Esophagus mucosa (tissue), 1 donor: ENCODE results near the gene GUCA2B. TPM values are rescaled to one million over a fixed set of nuclear protein-coding genes. Genes with fewer than 3 reads are reported as not detected.

ENCODE experiments used
- ATAC-seq: fragments of 200-7000 bp; cut with Tn5 transposase; one replicate; pipeline ENCODE4 v1.9.1; 2020
- total RNA-seq: library from RNA; stranded (reverse); gene quantifications from one replicate; pipeline ENCODE4 v1.2.4, GENCODE V29; 2023
- donor health status: DM: yes; HTN: yes; CAD: no.

GUCA2B gene
- total RNA-seq, 1 donor from 2014 or later, result not detected

DNA sequence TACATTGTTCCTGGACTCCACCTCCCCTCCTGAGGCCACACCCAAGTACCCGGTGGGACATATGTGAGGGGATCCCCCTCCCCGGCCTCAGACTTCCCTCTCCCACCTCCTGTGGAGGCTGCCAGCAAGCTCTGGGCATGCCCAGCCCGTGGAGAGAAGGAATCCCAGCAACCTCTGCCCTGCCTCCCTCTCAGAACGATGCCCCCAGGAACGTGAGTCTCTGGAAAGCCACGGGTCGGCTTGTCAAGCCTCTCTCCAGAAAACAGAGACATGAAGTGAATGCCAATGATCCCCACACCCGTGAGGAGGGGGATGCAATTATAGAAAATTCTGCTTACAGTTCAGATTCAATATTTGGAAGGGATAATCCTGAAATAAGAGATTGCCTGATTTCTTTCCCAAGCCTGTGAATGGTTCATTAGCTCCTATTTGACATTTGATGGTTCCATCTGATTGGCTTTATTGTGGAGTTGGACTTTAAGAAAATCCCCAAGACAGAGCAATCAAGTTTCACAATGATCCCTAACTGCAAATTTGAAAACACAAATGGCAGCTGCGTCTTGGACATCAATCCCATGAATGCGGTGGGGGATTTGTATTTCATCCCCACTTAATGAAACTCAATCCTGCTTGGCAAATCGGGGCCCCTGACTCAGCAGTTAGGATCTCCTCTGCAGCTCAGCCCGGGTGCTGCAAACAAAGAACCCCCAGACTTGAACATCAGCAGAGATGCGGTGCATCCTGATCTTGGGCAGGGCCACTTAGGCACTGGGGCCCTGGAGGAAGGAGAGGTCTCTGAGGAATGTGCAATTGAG is 9.1 kb upstream of the GUCA2B start:
- ATAC-seq, result no peak

DNA sequence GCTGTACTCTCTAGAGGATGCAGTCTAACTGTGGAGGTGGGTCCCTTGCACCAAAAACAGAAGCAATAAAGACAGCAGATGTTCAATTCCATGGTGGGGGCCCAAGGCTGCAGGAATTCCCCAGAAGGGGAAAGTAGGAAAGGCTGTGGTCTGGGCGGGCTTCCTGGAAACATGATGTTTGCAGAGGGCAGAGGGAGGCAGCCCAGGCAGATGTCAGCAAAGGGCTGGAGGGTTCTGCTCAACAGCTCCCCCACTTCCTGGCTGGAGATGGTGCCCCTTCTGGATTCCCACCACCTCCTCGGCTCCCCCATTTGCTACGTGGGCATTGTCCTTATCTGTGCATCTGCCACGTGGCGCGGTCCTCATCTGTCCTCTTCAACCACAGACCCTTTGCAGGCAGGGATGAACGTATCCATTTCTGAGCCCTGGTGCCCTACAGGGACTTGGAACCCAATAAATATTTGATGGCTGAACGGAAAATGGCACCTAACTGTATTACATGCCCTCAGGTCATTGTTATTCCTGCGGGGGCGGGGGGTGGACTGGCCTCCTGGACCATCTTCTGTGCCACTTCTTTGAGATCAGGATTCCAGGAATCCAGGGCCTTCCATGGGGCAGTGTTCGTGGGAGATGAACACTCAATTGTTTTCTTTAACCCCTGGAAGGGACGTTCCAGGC is 8.4 kb upstream of the GUCA2B start:
- no peak for ATAC-seq

DNA sequence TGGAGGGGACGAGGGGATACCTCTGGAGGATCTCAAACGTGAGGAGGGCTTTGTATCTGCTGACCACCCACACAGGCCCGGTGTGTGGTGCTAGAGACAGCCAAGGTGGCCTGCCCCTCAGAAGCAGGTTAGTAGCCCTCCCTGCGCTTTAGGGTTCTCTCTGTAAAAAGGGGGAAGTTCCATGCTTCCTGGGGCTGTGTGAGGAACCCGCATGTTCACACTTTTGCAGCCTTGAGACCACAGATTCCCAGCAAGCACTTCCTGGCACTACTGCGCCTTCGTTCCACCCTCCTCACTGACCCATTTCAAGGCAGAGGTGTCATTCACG is 7.9 kb upstream of the GUCA2B start:
- no peak for ATAC-seq

DNA sequence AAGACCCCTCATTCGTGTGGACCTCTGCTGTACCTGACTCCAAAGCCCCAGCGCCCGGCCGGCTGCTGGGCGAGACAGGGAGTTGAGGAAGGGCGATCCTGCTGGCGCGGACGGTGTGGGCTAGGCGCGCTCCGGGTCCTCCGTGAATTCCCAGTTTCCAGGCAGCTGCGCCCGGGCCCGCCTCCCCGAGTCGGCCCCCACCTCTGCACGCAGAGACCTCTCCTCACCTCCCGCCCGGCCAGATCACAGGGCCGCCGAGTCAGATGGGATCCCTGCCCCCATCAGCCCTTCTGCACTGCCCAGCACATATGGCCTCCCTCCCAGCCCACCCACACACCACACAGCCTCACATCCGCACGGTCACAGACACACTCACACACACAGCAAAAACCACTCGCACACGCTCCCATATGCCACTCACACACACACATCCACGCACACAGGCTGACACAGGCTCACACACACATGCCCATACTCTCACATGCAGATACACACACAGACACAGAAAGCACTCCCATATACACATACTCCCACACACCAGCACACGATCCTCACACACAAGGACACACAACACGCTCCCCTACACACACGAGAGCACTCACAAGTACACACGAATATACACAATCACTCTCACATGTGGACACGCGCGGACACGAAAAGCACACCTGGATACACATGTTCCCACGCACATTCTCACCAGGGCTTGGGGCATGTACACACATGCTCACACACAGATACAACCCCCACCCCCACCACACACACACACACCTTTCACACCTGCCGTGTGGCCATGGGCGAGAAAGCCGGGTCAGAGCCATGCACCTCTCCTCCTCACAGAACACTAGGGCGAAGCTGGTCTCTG is 7.2 kb upstream of the GUCA2B start:
- no peak for ATAC-seq

DNA sequence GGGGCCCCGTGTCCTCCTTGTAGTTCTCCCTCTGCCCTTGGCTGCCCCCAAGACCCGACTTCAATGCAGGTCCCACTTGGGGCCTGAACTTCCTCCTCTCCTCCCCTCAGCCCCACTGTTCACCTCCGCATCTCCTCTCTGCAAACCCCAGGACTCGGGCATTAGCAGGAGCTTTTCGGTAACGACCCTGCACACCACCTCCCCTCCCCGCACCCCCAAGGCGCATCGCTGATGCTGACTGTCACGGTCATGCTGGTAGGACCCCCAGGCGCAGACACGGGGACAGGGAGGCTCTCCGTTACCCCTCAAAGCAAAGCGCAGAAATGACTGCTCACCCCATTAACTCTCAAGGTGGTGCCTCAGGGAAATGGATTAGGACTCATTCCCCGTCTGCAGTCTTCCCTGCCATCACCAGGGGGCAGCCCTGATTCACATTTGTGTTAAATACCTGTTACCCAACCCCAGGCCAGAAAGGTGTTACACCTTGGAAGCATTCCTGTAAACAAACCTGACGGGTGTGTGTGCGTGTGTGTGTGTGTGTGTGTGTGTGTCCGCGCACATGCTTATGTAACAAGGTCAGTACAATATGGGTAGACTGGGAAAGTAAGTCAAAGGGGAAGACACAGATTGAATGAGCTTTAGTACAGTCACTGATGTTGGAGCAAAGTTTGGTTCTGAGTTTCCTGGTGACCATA is 6.4 kb upstream of the GUCA2B start:
- peak; percentile 95 for ATAC-seq

DNA sequence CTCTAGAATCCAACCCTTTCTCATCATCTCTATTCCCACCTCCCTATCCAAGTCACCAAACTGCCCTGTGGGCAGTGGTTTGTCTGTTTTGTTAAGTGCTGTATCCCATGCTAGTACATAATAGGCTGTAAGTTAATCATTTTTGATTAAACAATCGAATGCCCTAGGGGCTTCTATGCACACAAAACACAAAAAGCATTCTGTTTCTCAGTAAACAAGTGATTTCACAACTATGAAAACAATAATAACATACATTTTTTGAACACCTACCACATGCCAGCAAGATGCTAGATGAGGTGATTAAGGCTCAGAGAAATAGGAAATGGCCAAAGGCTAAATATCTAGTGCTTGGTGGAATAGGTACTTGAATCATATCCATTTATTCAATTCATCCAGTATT is 5.0 kb upstream of the GUCA2B start:
- ATAC-seq, result no peak

DNA sequence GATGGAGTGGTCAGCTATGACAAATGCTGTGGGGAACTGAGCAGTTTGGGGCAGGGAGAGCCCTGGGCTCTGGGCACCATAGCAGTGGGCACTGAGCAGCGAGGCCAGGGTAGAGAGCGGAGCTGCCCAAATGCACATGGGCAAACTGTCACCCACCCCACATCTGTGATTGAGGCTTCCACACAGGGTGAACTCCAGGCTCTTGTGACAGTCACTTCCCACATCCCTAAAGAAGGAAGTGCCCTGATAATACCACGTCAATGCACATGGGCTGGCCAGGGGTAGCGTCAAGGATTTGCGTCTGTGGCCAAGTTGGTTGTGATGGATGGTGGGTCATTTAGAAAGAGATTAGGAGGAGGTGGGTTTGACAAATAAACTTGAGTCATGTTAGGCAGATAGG is 2.6 kb upstream of the GUCA2B start:
- no peak for ATAC-seq

DNA sequence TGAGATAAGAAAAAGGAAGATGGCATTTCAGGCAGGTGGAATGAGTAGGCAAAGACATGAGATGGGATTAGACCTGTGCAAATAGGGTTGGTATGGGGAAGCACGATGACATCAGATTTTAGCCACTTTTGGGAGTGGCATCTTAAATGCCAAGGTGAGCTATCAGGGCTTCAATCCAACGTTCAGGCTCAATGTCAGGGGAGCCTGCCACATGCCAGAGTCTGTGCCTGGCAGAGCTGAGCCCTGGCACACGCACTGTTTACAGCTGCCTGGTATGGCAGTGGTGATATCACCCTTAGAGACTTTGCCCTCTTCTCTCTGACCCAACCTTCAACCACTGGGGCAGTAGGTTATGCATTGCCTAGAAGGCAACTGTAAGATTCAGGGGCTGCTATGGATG is 1.1 kb upstream of the GUCA2B start:
- ATAC-seq, result peak; percentile 75

DNA sequence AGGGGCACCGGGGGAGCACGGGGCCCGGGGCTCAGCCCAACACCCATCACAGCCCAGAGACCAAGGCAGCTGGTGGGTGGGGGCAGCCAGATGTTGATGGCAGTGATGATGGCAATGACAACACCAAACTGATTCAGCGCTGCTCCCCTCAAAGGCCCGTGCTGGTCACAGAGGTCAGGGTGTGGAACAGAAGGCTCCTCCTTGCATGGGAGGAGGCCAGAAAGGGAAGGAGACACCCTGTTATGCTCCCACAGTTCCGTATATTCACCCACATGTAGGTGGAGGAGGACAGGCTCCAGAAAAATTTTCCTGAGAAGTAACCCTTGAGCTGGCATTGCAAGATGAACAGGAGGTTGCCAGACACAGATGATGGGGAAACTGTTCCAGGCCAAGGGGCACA is 414 bp downstream of the GUCA2B start:
- ATAC-seq, result no peak

DNA sequence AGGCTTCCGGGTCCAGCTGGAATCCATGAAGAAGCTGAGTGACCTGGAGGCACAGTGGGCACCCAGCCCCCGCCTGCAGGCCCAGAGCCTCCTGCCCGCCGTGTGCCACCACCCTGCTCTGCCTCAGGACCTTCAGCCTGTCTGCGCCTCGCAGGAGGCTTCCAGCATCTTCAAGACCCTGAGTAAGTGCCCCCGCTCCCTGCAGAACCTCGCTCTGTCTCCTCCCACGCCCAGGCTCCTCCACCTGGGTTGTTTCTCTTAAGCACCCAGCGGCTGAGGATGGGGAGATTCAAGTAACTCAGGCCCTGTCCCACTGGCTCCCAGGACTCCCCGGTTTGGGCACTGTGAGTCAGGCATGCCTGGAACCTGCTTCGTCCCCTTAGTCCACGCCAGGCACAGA is 1.5 kb downstream of the GUCA2B start:
- no peak for ATAC-seq

DNA sequence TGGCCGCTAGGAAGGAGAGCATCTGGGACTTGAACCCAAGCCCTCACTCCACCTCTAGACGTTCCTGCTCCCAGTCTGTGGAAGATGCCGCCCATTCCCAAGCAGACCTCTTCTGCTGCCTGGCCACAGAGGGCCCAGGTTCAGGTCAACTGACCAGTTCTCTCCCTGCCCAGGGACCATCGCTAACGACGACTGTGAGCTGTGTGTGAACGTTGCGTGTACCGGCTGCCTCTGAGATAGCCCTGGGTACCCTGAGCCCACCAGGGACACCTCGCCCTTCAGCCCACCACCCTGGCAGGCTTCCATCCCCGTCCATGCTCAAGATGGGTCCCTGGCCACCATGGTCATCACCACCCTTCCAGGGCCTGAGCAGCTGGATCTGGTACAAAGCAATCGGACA is 2.2 kb downstream of the GUCA2B start:
- no peak for ATAC-seq

DNA sequence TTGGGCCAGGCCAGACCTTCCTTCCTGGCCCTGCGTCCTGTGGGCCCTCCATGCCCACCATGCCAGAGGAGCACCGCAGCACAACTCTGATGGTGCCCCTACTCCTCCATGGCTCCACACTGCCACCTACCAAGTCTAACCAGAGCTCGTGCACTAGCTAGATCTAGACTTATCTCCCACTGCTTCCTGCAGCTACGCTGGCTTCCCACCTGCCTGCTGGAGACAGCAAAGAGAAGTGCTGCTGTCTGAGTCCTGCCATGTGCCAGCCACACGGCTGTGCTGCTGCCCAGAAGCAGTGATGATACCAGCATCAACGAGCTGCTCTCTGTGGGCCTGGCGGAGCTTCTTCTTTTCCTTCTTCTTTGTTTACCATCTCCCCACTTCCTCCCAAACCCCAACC is 4.5 kb downstream of the GUCA2B start:
- no peak for ATAC-seq

DNA sequence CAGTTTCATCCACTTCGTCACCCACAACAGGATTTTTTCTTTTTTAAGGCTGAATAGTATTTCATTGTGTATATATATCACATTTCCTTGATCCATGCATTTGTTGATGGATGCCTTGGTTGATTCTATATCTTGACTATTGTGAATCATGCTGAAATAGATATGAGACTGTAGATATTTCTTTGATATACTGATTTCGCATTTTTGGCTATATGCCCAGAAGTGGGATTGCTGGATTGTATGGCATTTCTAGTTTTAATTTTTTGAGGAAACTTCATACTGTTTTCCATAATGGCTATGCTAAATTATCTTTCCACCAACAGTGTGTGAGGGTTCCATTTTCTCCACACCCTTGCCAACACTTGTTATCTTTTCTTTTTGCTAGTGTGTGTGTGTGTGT is 5.0 kb downstream of the GUCA2B start:
- ATAC-seq, result no peak

DNA sequence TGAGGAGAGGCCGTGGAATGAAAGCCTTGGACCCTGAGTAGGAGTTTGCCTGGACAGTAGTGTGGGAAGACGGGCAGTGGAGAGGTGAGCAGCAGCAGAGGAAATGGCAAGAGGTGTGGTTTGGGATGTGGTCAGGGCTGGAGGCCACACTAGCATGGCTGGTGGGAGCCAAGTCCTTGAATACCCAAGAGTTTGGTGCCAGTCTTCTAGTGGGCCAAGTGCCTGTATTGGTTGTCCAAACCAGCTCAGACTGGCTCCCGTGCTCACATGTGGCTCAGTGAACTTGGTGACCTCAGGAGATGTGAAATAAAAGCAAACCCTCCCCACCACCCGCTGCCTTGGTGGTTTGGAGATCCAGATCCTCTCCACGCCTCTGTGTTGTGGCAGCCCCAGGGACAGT is 9.0 kb downstream of the GUCA2B start:
- no peak for ATAC-seq

DNA sequence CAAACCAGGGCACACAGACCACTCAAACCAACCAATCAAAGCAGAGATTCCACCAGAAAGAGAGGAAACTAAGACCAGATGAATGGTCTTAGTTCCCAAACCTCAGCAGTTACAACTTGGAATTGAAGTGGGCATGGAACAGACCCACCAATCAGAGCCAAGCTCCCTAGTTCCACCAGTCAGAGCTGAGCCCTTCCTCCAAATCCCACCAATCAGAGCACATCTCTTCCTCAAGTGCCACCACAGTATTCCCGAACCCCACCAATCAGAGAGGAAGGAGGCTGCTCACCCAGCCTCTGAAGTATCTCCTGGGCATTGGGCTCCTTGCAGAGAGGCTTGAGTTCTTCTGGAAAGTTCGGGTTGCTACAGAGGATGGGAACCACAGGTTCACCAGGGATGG is 9.9 kb downstream of the GUCA2B start:
- ATAC-seq, result no peak

DNA sequence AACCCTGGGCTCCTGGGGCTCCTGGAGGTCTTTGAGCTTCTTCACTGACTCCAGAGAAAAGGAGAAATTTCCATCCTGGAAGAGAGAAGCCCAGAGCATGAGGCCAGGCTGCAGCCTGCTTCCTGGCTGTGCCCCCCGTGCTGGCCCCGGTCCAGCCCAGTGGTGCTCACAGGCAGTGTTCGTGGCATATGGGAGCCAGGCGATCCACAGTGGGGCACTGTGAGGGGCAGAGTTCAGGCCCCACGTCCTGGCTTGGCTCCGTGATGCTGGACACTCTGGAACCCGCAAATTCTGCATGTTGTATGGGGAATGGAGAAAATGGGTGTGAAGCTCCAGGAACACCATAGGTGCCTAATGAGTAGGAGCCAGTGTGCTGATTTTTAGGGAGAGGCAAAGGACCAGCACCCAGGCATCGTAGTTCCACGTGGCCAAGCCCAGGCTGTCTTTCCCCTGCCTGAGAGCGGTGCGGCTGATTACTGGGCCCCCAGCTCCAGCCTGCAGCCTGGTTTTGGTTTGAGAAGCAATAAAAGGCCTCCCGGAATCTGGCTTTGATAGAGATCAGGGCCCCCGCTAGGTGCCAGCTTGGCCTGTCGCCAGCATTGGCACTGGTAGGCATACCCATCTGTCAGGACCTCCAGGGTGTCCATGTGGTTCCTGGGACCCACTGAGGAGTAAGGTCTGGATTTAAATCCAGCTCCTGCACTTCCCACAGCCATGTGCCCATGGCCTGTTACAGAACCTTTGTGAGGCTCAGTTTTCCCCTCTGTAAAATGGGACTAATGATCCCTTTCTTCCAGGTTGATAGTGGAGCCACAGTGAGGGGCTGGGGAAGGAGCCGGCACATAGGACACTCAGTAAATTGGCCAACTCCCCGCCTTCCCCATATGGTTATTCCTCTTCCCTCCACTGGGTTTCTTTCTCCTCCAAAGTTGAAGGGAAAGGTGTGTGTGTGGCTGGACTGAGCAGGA is 10.6 kb downstream of the GUCA2B start:
- no peak for ATAC-seq

DNA sequence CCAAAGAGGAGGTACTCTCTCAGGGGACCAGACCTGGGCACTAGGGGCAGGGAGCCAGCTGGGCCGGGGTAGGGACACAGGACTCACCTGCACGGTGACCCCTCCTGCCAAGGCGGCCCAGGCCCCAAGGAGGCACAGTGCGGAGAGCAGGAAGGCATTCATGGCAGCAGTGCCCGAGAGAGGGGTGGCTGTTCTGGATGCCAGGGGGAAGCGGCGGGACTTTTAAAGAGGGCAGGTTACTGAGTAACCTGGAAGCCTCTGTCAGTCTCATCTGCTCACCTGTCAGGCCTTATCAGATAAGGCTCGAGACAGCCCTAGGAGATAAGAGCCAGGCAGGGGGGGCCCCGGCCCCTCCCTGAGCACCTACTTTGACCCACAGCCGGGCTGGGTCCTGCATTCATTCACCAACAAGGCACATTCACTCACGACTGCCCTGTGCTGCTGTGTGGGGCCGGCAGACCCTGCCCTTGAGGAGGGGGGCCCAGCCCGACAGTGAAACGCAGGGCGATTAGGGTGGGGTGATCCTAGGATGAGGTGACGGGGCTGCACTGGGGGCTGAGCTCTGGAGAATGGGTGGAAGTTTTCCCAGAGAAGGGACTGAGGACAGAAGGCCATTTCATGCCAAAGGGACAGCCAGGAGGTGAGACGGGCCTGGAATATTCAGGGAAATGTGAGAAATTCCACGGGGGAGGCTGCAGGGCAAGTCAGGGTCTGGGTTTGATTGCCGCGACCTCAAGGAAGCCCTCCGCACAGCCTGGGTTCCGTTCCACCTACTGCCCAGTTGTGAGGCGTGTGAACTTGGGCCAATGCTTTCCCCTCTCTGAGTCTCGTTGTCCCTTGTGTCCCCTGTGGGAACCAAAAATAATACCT is 11.6 kb downstream of the GUCA2B start, which contains the start of gene GUCA2A:
GUCA2A (minus strand) TSS at position 195 of the 870 bp plus-strand sequence; CDS start at position 162, 33 bp downstream.
- no peak for ATAC-seq

DNA sequence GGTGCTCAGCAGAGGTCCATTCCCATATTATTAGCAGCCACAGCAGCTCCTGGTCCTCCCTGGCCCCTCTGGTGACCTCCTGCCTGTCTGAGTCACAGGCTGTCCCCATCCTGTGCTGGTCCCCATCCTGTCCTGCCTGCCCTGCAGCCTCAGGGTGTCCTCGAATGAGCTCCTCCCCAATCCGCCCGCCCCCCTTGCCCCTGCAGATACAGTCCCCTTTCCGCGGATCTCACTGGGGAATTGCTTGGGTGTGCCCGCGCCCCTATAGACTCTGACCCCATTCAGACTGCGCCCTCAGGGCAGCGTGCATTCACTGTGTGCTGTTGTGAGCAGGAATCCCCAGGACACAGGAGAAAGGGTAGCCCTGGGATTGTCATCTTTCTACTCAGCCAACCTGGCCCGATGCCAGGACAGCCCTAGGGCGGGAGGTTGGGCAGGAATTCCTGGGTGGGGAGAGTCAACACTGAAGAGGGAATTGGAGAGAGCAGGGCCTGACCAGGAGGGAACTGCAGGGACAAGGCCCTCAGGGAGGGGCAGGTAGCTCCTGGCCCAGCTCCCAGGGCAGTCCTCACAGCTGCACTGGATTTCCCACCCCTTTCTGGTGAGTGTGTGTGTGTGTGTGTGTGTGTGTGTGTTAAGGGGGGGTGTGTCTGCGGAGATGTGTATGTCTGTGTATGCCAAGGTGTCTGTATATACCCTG is 12.5 kb downstream of the GUCA2B start:
- peak; percentile 86 for ATAC-seq

DNA sequence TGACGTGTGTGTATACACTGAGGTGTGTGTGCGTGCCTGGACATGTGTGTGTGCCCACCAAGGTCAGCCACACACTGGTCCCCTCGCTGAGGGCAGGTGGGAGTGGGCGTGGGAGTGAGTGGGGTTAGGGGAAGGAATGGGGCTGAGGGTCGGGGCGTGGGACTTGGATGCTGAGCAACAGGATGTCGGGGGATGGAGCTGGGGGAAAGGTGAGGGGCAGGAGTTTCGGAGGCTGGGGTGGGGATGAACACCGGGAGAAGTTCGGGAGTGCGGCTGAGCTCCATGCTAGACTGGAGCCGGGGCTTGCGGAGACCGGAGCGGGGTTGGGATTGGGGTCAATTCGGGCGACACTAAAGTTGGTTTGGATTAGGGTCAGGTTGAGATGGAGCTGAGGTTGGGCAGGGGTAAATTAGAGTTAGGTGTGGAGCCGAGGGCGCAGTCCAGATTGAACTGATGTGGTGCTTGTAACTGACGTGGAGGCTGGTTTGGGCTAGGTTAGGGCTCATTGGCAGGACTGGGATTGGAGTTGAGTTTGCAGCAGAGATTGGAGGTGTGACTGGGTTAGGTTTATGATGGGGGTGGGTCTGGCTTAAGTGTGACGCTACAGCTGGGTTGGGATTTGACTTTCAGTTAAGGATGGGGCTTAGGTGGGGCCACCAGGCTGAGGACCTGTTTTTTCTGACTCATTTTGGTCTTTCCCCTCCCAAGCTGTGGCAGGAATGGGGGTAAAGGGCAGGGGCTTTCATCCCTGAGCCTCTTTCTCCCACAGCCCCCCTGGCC is 14.6 kb downstream of the GUCA2B start:
- no peak for ATAC-seq
